Keratinocyte (primary cell): ENCODE data around the gene CNNM3.

Experiments
- CTCF ChIP-seq, 3 experiments: IDR thresholded peaks in 1 of 3; conservative IDR thresholded peaks in 1 of 3; optimal IDR thresholded peaks in 1 of 3; 2 replicates in 2 of 3; 3 replicates in 1 of 3; pipeline versions ENCODE3 to v1.5.1; 2011; ENCODE audit warnings: low read length in 3 of 3, mild to moderate bottlenecking in 3 of 3, moderate library complexity in 2 of 3, control low read depth in 1 of 3, inconsistent platforms in 1 of 3; ENCODE audit not compliant: insufficient read depth in 2 of 3; ENCODE audit errors: extremely low read depth in 1 of 3
- EZH2 ChIP-seq: IDR thresholded peaks from one replicate; pipeline ENCODE4 v1.6.1; 2012; ENCODE audit warnings: inconsistent platforms, mild to moderate bottlenecking, low read length, moderate library complexity

DNA sequence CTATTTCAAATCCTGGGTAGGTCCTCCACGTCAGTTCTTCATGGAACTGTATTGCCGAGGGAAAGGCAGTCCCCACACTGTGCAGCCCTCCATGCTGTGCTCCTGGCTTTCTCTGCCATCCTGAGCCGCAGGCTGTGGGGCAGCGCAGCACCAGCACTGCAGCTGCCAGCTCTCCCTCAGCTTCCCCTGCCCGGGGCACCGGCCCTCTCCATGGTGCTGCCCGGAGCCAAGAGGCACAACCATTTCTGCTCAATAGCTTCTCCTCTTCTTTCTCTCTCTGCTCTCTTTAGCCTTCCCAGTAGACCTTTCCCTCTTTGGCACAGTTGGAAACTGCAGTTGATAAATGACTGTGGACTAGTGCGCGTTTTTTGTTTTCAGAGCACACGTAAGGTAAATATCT is 15.6 kb downstream of the CNNM3 start:
- TF ChIP-seq EZH2 = no peak
- no peak for TF ChIP-seq CTCF (optimal IDR thresholded peaks at IDR 0.05 in 1 of 3, IDR thresholded peaks at IDR 0.05 in 1 of 3, conservative IDR thresholded peaks at IDR 0.05 in 1 of 3; ENCODE audit: extremely low read depth in 1 of 3, insufficient read depth in 2 of 3, low read length in 3 of 3)
